Panc1 (cell line): ENCODE data around the gene ZFP3. TPM values are rescaled to one million over a fixed set of nuclear protein-coding genes. Genes with fewer than 3 reads are reported as not detected.

Experiments
- ATAC-seq: fragments of 200-7000 bp; cut with Tn5 transposase; 2 replicates; pipeline ENCODE4 v1.9.1; 2020; ENCODE audit warnings: mild to moderate bottlenecking, moderate library complexity
- BruUV-seq: library from RNA; stranded (reverse); fragments of 400-500 nt; replicated peaks from 2 replicates; lab custom pipeline; 2021; lab: Mats Ljungman, UMichigan
- CTCF ChIA-PET: fragments of 300-600 bp; sonication (Branson Sonifier 250); formaldehyde crosslinking; loops from one replicate; lab custom pipeline; 2022; ENCODE audit warnings: antibody characterized with exemption; lab: Charles Lee
- POLR2A ChIA-PET: fragments of 300-600 bp; sonication (Branson Sonifier 250); formaldehyde crosslinking; loops from one replicate; lab custom pipeline; 2022; ENCODE audit warnings: antibody characterized with exemption; lab: Charles Lee
- DNase-seq: peaks from one replicate; pipeline ENCODE4 v3.0.0-alpha.2; 2010; ENCODE audit warnings: low read depth, low spot score
- H3K27ac ChIP-seq: 2 replicates; pipeline ENCODE4 v1.5.1; 2011; ENCODE audit warnings: mild to moderate bottlenecking, low read length, inconsistent platforms
- H3K27me3 ChIP-seq: fragments of 200-500 bp; sonication (Bioruptor generic); 2 replicates; pipeline ENCODE4 v1.6.0; 2014; ENCODE audit warnings: low read length, inconsistent platforms; ENCODE audit not compliant: control insufficient read depth, insufficient read depth
- H3K36me3 ChIP-seq: fragments of 200-500 bp; sonication (Bioruptor generic); 2 replicates; pipeline ENCODE4 v1.5.1; 2014; ENCODE audit warnings: inconsistent platforms, mild to moderate bottlenecking, low read length, moderate library complexity; ENCODE audit not compliant: control insufficient read depth, insufficient read depth
- H3K4me1 ChIP-seq: 2 replicates; pipeline ENCODE4 v1.5.1; 2011; ENCODE audit warnings: inconsistent platforms, mild to moderate bottlenecking, low read length, moderate library complexity; ENCODE audit not compliant: control insufficient read depth, insufficient read depth
- H3K4me3 ChIP-seq, 2 experiments: 2 replicates each; pipeline ENCODE4 v1.5.1; 2011 to 2012; ENCODE audit warnings: low read depth in 2 of 2, low read length in 2 of 2, mild to moderate bottlenecking in 2 of 2, inconsistent platforms in 1 of 2, moderate library complexity in 1 of 2
- H3K9me3 ChIP-seq: fragments of 200-500 bp; sonication (Bioruptor generic); 2 replicates; pipeline ENCODE4 v1.5.1; 2014; ENCODE audit warnings: low read depth, mild to moderate bottlenecking, inconsistent platforms, low read length, moderate library complexity; ENCODE audit not compliant: control insufficient read depth, insufficient read depth
- CTCF ChIP-seq: fragments of 450-650 bp; IDR thresholded peaks from 2 replicates; pipeline ENCODE4 v1.5.1; 2017; ENCODE audit warnings: mild to moderate bottlenecking
- POLR2AphosphoS5 ChIP-seq: IDR thresholded peaks from 2 replicates; pipeline ENCODE4 v1.6.1; 2012; ENCODE audit warnings: mild to moderate bottlenecking, low read depth, low read length, moderate library complexity
- REST ChIP-seq, 2 experiments: IDR thresholded peaks; 2 replicates each; pipeline ENCODE4 v1.6.1; 2011 to 2012; ENCODE audit warnings: low read depth in 2 of 2, control low read depth in 1 of 2, low read length in 1 of 2, mild to moderate bottlenecking in 1 of 2, moderate library complexity in 1 of 2; ENCODE audit not compliant: insufficient read depth in 1 of 2
- SIN3A ChIP-seq: IDR thresholded peaks from 2 replicates; pipeline ENCODE4 v1.6.1; 2012; ENCODE audit warnings: low read depth, mild to moderate bottlenecking, low read length, moderate library complexity, borderline replicate concordance; ENCODE audit not compliant: insufficient read depth
- TCF7L2 ChIP-seq: IDR thresholded peaks from 2 replicates; pipeline ENCODE4 v1.6.1; 2011; ENCODE audit warnings: mild to moderate bottlenecking, low read depth, low read length, inconsistent platforms
- in situ Hi-C: cut with HindIII; loops from 2 replicates; pipeline ENCODE4 v1.10.0; 2016; ENCODE audit warnings: low sequenced_read_pairs, low pct_unique_long_range_greater_than_20kb
- intact Hi-C: fragments of 100-400 bp; cut with micrococcal nuclease; formaldehyde crosslinking; loops from one replicate; pipeline ENCODE4 v1.10.0; 2022; ENCODE audit not compliant: unreplicated experiment
- total RNA-seq: library from RNA; stranded (reverse); gene quantifications from one replicate; pipeline ENCODE4 v1.2.1, GENCODE V29; 2021; ENCODE audit not compliant: unreplicated experiment

The ZFP3 gene
- total RNA-seq, 1 experiment from 2014 or later, result not detected

- H3K36me3 ChIP-seq, result no peaks in the 10 kb centered on the region
- H3K27me3 ChIP-seq, result no peaks in the 10 kb centered on the region
- ChIA-PET CTCF (no interaction called here), POLR2A (no interaction called here)
- H3K4me3 ChIP-seq, result no peak overlapping the region
- no peak for ATAC-seq
- TF ChIP-seq REST (IDR thresholded peaks at IDR 0.05; ENCODE audit: insufficient read depth in 1 of 2, low read depth in 2 of 2, low read length in 1 of 2), result no peak
- TF ChIP-seq TCF7L2, result no peak
- no peak for TF ChIP-seq POLR2AphosphoS5
- TF ChIP-seq CTCF, result no peak
- TF ChIP-seq SIN3A, result no peak
- intact Hi-C loops, result no loop called here
- peaks cover 23% of the 10 kb centered on the region; the same call in 1 of the 2 replicates for H3K9me3 ChIP-seq
- DNase-seq, result no peak
- no TSS peak for BruUV-seq
- H3K4me1 ChIP-seq, result no peaks in the 10 kb centered on the region
- in situ Hi-C loops, result no loop called here
- no peak overlapping the region for H3K27ac ChIP-seq
These were observed 18.4 kb downstream of the ZFP3 start for GRCh38 chr17:5096731-5097100.

DNA sequence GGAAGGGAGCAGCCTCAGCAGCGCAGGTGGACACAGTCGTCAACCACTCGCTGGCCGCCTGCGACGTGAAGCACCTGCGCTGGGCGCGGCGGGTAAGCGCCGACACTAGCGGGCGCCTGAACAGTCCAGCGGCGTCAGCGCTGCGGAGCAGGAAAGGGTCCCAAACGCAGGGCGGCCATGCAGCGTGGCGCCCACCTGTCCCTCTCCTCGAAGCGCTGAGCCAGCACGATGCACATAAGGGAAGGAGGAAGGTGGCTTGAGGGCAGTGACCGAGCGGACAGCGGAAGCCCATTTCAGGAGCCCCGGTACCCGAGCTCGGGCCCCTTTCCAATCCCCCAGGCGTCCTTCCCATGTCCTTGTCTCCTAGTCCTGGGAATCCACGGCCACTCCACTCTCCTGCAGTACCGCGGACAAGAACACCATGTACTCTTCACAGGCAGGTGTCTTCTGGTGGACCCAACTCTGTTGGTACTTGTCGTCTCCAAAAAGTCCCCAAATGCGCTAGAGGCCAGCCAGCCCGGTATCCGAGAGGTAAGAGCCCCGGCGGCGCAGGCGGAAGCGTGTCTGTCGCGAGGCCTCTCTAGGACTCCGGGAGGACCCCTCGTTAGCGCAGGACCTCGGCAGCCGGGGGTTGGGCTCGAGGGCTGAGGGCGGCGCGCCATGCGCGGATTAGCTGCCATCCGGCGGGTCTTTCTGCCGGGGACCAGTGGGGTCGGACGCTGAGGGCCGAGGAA, 19.0 kb downstream of the ZFP3 start:
- ChIA-PET POLR2A (no interaction called here), CTCF (no interaction called here)
- intact Hi-C loops (no loop called here), in situ Hi-C loops (no loop called here)
- BruUV-seq, result no TSS peak
- DNase-seq, result no peak
- Histone ChIP-seq H3K27me3 (no peaks in the 10 kb centered on the region), H3K4me1 (no peaks in the 10 kb centered on the region), H3K27ac (no peak overlapping the region), H3K4me3 (no peak overlapping the region), H3K36me3 (no peaks in the 10 kb centered on the region), H3K9me3 (peaks cover 18% of the 10 kb centered on the region; the same call in 1 of the 2 replicates)
- no peak for TF ChIP-seq TCF7L2
- TF ChIP-seq POLR2AphosphoS5, result no peak
- TF ChIP-seq SIN3A, result no peak
- no peak for TF ChIP-seq CTCF
- TF ChIP-seq REST (IDR thresholded peaks at IDR 0.05; ENCODE audit: insufficient read depth in 1 of 2, low read depth in 2 of 2, low read length in 1 of 2), result no peak
- ATAC-seq, result no peak
